ENCODE data around the gene CCNA1. TPM values are rescaled to one million over a fixed set of nuclear protein-coding genes. Genes with fewer than 3 reads are reported as not detected.

The CCNA1 gene
- polyA plus RNA-seq, 1 experiment = 0.12 TPM

DNA sequence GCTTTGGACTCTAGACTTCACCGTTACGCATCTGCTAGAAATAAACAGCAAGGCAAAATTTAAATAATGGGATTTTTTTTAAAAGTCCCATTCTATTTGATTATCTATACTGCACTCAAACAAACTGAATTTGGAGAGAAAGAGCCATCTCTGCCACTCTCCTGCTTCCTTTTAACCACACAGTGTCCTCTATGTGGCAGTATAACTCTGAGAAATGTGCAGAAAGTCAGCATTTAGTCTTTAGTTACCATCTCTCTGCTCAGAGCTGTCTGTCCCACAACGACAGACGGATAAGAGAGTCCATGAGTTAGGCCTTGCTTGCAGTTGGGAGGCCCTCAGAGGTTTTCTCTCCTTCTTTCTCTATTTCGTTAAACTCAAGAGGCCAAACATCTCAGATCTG is 21.2 kb downstream of the CCNA1 start:
- ChIA-PET CTCF (interaction anchor here (0.5 to 1.6 kb wide), 7 partner anchors 9 to 340 kb away, joined by 3 to 4 read pairs (median 3); no protein-coding TSS in a partner anchor), POLR2A (no interaction called here)
- TF ChIP-seq, protein P1, sequence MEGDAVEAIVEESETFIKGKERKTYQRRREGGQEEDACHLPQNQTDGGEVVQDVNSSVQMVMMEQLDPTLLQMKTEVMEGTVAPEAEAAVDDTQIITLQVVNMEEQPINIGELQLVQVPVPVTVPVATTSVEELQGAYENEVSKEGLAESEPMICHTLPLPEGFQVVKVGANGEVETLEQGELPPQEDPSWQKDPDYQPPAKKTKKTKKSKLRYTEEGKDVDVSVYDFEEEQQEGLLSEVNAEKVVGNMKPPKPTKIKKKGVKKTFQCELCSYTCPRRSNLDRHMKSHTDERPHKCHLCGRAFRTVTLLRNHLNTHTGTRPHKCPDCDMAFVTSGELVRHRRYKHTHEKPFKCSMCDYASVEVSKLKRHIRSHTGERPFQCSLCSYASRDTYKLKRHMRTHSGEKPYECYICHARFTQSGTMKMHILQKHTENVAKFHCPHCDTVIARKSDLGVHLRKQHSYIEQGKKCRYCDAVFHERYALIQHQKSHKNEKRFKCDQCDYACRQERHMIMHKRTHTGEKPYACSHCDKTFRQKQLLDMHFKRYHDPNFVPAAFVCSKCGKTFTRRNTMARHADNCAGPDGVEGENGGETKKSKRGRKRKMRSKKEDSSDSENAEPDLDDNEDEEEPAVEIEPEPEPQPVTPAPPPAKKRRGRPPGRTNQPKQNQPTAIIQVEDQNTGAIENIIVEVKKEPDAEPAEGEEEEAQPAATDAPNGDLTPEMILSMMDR (IDR thresholded peaks at IDR 0.05; ENCODE audit: insufficient read depth, low read depth, low read length) = peak; percentile 19; the same call in 1 of the 2 replicates
- DNase-seq (ENCODE audit: low read depth) = no peak
- Histone ChIP-seq H3K36me3 (ENCODE audit: control insufficient read depth, insufficient read depth, low read length) (no peaks in the 10 kb centered on the region), H3K27me3 (ENCODE audit: control insufficient read depth, insufficient read depth, low read length) (no peaks in the 10 kb centered on the region; the same call in 1 of the 2 replicates), H3K4me3 (ENCODE audit: low read depth, low read length) (no peak overlapping the region)

DNA sequence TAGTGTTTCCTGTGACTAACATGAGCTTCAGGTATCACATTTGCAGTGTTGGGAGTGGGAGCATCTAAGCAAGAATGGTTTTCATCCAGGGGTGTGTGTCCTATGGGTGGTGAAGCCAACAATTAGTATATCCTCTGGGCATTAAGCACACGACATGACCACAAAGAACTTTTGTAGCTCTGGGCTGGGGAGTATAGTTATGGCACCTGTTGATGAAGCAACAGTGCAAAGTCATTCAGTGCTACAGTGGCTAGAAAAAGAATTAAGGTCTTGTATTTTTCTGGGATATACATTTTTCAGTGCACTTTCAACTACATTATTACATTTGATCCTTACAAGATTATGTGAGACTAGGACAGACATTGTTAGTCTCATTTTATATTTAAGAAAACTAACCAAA is 21.8 kb downstream of the CCNA1 start:
- CTCF ChIA-PET = interaction anchor here (0.5 to 1.6 kb wide), 5 partner anchors 9 to 340 kb away, joined by 3 to 4 read pairs (median 3); no protein-coding TSS in a partner anchor
- TF ChIP-seq, protein P1 (IDR thresholded peaks at IDR 0.05; ENCODE audit: insufficient read depth, low read depth, low read length) = no peak
- Histone ChIP-seq H3K27me3 (ENCODE audit: control insufficient read depth, insufficient read depth, low read length) (no peaks in the 10 kb centered on the region; the same call in 1 of the 2 replicates), H3K36me3 (ENCODE audit: control insufficient read depth, insufficient read depth, low read length) (no peaks in the 10 kb centered on the region), H3K4me3 (ENCODE audit: low read depth, low read length) (no peak overlapping the region)
- POLR2A ChIA-PET = no interaction called here
- no peak for DNase-seq (ENCODE audit: low read depth)

DNA sequence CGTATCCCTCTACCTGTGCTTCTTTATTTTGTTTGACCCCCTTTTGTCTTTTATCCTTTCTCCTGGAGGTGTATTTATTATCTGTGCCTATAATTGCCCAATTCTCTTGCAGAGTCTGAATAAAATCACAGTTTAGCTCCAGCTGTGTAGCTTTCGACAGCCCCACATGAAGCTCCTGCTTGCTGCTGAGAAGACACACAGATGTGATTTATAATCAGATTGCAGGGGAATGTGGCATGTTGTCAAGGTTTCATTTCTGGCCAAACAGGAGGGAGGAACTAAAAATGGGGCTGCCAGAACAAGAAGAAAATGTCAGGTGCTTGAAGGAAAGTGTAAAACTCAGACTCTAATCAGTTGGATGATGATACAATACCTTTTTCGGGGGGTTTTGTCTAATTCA is 22.7 kb downstream of the CCNA1 start:
- Histone ChIP-seq H3K27me3 (ENCODE audit: control insufficient read depth, insufficient read depth, low read length) (no peaks in the 10 kb centered on the region; the same call in 1 of the 2 replicates), H3K36me3 (ENCODE audit: control insufficient read depth, insufficient read depth, low read length) (no peaks in the 10 kb centered on the region), H3K4me3 (ENCODE audit: low read depth, low read length) (no peak overlapping the region)
- CTCF ChIA-PET = interaction anchor here (0.6 to 1.2 kb wide), 2 partner anchors 178 to 339 kb away, joined by 3 read pairs; no protein-coding TSS in a partner anchor
- DNase-seq (ENCODE audit: low read depth) = no peak
- TF ChIP-seq, protein P1 (IDR thresholded peaks at IDR 0.05; ENCODE audit: insufficient read depth, low read depth, low read length) = no peak
- POLR2A ChIA-PET = no interaction called here

DNA sequence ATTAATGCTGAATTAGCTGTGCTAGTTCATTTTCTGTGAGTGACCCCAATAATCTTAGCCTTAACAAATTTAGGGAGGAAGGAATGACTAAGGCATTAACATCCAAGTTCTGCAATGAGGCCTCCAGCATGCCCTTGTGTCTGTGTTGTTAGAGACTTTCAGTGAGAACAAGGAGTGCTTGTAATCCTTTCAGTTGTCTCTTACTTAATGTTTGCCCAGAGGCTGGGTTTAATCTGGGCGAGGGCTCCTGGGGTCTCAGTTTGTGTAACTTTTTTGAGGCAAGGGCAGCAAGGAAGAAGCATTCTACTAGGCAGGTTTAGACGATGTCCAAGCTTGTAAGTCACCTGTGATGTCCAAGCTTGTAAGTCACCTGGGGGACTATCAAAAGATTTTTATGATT is 24.3 kb downstream of the CCNA1 start:
- CTCF ChIA-PET = no interaction called here
- H3K4me3 ChIP-seq (ENCODE audit: low read depth, low read length) = no peak overlapping the region

DNA sequence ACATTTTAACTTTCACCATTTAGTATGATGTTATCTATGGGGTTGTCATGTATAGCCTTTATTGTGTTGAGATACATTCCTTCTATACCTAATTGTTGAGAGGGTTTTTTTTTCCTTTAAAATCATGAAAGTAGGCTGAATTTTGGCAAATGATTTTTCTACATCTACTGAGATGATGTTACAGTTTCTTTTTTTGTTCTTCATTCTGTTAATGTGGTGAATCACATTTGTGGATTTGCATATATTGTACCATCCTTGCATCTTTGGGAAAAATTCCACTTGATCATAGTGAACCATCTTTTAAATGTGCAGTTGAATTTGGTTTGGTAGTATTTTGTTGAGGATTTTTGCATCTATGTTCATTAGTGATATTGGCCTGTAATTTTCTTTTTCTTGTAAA is 29.2 kb downstream of the CCNA1 start:
- TF ChIP-seq, protein P1 (IDR thresholded peaks at IDR 0.05; ENCODE audit: insufficient read depth, low read depth, low read length) = no peak
- no peaks in the 10 kb centered on the region for H3K36me3 ChIP-seq (ENCODE audit: control insufficient read depth, insufficient read depth, low read length)
- CTCF ChIA-PET = no interaction called here
- no peaks in the 10 kb centered on the region for H3K27me3 ChIP-seq (ENCODE audit: control insufficient read depth, insufficient read depth, low read length)
- no peak for DNase-seq (ENCODE audit: low read depth)
- no peak overlapping the region for H3K4me3 ChIP-seq (ENCODE audit: low read depth, low read length)
- POLR2A ChIA-PET = no interaction called here

More for the DNA sequence above, 24.3 kb downstream of the CCNA1 start:
- TF ChIP-seq, protein P1 (IDR thresholded peaks at IDR 0.05; ENCODE audit: insufficient read depth, low read depth, low read length) = no peak
- H3K27me3 ChIP-seq (ENCODE audit: control insufficient read depth, insufficient read depth, low read length) = no peaks in the 10 kb centered on the region; the same call in 1 of the 2 replicates
- no peak for DNase-seq (ENCODE audit: low read depth)
- no peaks in the 10 kb centered on the region for H3K36me3 ChIP-seq (ENCODE audit: control insufficient read depth, insufficient read depth, low read length)
- POLR2A ChIA-PET = no interaction called here

Data from BJ (cell line).